ENCODE results near the gene SOSTDC1. TPM values are rescaled to one million over a fixed set of nuclear protein-coding genes. Genes with fewer than 3 reads are reported as not detected.
"Not testable (repeated sequence)": the region's sequence is repeated elsewhere in the genome, so short reads cannot be mapped to it uniquely, and the experiment has no call there.

The SOSTDC1 gene
- total RNA-seq, 2 donors from 2014 or later: 2.3 to 3.0 TPM

DNA sequence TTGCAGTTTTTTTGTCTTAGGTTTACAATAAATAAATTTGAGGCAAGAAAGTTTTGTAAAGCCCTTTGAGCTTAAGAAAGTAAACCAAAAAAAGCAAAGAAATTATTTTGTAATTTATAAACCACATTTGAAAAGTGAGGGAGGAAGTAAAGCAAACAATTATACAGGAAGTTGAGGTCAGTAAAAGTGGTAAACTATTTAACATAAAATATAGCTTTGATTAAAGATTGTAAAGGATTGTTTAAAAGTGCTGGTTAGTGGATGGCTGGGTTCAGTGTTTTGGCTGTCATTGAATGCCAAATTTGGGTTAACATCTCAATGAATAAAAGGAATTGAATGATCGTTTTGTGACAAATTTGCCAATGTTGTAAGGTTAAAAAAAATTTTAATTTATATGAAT lies 9.9 kb downstream of the SOSTDC1 start:
- TF ChIP-seq CTCF (IDR thresholded peaks at IDR 0.05) (no peak), POLR2AphosphoS5 (IDR thresholded peaks at IDR 0.05) (no peak), POLR2A (IDR thresholded peaks at IDR 0.05) (no peak)
- Histone ChIP-seq H3K27ac (no peak overlapping the region), H3K27me3 (replicated peaks; ENCODE audit: insufficient read depth) (no peaks in the 10 kb centered on the region), H3K36me3 (no peaks in the 10 kb centered on the region), H3K4me3 (no peak overlapping the region), H3K4me1 (replicated peaks) (no peaks in the 10 kb centered on the region), H3K9me3 (no peaks in the 10 kb centered on the region)
- no peak for DNase-seq (ENCODE audit: low spot score)
- 61% methylated on average over 1 of the region's 1 CpG for WGBS
- intact Hi-C loops (cut with DNase I): no loop called here

DNA sequence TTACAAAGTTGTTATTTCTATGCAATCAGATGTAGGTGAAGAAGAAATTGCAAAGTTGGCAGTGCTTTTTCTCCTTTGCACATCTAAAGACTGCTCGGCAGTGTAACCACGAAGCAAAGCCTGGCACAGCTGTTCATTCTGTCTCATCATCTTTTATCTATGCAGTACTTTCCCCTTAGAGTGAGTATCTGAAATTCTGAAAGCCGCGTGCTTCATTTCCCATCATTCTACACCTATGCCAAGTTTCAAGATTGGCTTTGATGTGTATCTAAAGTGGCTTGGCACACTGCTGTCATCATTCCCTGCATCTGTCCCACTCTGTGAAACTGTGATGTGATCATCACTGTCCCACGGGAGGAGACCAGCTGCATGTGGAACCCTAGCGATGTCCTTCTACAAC lies 15.2 kb downstream of the SOSTDC1 start:
- intact Hi-C loops (cut with DNase I): no loop called here
- TF ChIP-seq POLR2A (IDR thresholded peaks at IDR 0.05) (no peak), CTCF (IDR thresholded peaks at IDR 0.05) (no peak), POLR2AphosphoS5 (IDR thresholded peaks at IDR 0.05) (no peak)
- Histone ChIP-seq H3K27me3 (replicated peaks; ENCODE audit: insufficient read depth) (no peaks in the 10 kb centered on the region), H3K9me3 (no peaks in the 10 kb centered on the region), H3K4me1 (replicated peaks) (no peaks in the 10 kb centered on the region), H3K4me3 (no peak overlapping the region), H3K36me3 (no peaks in the 10 kb centered on the region), H3K27ac (no peak overlapping the region)
- no peak for DNase-seq (ENCODE audit: low spot score)
- WGBS: 80% methylated on average over 6 of the region's 6 CpGs

DNA sequence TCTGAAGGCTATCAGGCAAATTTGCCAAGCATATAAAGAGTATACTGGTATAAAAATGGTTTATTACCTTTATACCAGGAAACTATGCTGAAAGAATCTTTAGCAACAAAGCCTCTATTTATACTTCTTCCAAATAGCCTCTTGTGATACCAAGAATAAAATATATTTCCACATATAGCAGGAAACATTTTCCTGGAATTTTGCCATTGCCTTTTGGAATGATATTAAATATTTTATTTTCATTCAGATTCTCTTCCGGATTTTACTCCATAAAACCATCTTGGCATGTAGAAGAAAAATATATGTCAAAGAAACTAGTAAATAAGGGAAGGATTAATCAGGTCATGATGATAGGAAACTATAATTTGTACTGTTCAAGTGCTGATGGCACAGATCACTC lies 17.7 kb downstream of the SOSTDC1 start:
- Histone ChIP-seq H3K4me1 (replicated peaks) (no peaks in the 10 kb centered on the region), H3K27ac (no peak overlapping the region)
- intact Hi-C loops (cut with DNase I): no loop called here

GRCh38 chr7:16446508-16446907 lies 19.0 kb downstream of the SOSTDC1 start:
- Histone ChIP-seq H3K4me3 (no peak overlapping the region), H3K27me3 (replicated peaks; ENCODE audit: insufficient read depth) (no peaks in the 10 kb centered on the region), H3K27ac (no peak overlapping the region), H3K4me1 (replicated peaks) (no peaks in the 10 kb centered on the region), H3K9me3 (no peaks in the 10 kb centered on the region), H3K36me3 (no peaks in the 10 kb centered on the region)
- intact Hi-C loops (cut with DNase I): no loop called here
- no peak for DNase-seq (ENCODE audit: low spot score)
- 51% methylated on average over 1 of the region's 1 CpG for WGBS
- TF ChIP-seq CTCF (IDR thresholded peaks at IDR 0.05): no peak
- no peak for TF ChIP-seq POLR2AphosphoS5 (IDR thresholded peaks at IDR 0.05)
- TF ChIP-seq POLR2A (IDR thresholded peaks at IDR 0.05): no peak

More for the DNA sequence above, 17.7 kb downstream of the SOSTDC1 start:
- Histone ChIP-seq H3K27me3 (replicated peaks; ENCODE audit: insufficient read depth) (no peaks in the 10 kb centered on the region), H3K9me3 (no peaks in the 10 kb centered on the region), H3K4me3 (no peak overlapping the region), H3K36me3 (no peaks in the 10 kb centered on the region)
- WGBS: 32% methylated on average over 1 of the region's 1 CpG
- TF ChIP-seq CTCF (IDR thresholded peaks at IDR 0.05) (no peak), POLR2A (IDR thresholded peaks at IDR 0.05) (no peak), POLR2AphosphoS5 (IDR thresholded peaks at IDR 0.05) (no peak)
- no peak for DNase-seq (ENCODE audit: low spot score)

GRCh38 chr7:16443871-16444270 lies 21.7 kb downstream of the SOSTDC1 start:
- H3K4me1 ChIP-seq (replicated peaks); H3K27me3 ChIP-seq (replicated peaks; ENCODE audit: insufficient read depth); H3K4me3 ChIP-seq; intact Hi-C loops (cut with DNase I); H3K9me3 ChIP-seq; H3K36me3 ChIP-seq; H3K27ac ChIP-seq; DNase-seq (ENCODE audit: low spot score): not testable (repeated sequence)
- 82% methylated on average over 2 of the region's 2 CpGs for WGBS

All from prostate gland (tissue), 2 donors.